NK-92 (cell line): ENCODE data around the gene NKTR.
"Not testable (repeated sequence)": the region's sequence is repeated elsewhere in the genome, so short reads cannot be mapped to it uniquely, and the experiment has no call there.

Source experiments
- DNase-seq: peaks from one replicate; lab custom pipeline; 2025; ENCODE audit not compliant: unreplicated experiment; lab: John Stamatoyannopoulos, UW

Gene NKTR

DNA sequence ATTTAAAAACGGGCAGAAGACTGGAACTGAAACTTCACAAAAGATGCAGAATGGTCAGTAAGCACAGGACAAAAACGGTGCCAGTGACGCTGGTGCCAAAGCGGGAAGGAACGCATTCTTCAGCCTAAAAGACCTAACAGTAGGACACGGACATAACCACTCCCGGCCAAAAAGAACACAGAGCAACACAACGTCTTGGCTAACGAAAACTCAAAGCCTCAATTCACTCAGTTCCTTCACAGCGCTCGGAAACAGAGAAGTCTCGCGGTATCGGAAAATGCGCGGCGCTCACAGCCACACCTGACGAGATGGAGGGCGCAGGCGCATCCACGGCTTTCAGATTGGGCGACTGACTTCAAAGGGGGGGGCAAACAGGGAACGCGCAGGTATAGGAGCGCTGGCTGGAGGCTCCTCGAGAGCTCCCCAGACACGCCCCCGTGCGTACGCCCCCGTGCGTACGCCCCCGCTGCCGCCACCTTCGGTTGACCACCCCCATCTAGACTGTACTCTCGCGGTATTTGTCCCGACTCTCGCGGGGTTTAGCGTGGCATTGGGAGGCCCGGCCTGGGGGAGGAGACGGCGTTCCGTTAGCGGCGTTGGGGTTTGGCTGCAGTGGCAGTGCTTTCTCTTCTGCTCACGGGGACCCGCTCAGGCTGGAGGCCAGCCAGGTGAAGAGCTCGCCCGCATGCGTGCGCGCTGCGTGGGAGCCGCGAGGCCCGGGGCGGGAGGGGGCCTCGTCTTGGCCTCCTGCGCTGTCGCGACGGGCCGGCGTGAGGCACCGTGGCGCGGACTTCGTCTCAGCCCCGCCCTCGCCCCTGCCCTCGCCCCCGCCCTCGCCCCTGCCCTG is at the start of gene NKTR:
NKTR (plus strand) TSS at position 576 of the 847 bp plus-strand sequence. CDS start 321 bp downstream, outside the sequence.
- peak; percentile 96 for DNase-seq

DNA sequence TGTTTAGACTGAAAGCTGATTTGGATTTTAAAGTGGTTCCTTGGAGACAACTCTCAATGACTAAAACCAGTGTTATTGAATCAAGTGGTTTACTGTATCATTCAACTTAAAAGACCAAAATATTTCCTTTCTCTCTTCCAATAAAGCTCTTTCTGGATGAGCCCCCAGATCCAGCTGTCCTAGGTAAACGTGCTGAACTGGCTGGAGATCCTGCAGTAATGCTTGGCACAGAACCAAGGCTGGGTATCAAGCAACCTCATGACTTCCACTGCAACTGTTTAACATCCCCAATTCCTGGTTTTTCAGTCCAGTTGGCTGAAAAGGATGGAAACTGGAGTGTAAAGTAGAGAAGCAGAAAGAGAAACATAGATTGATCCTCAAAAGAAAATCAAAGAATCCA is 47.7 kb upstream of the NKTR start:
- no peak for DNase-seq

- DNase-seq: no peak
Observed at GRCh38 chr3:42556089-42556632, 44.3 kb upstream of the NKTR start.

DNA sequence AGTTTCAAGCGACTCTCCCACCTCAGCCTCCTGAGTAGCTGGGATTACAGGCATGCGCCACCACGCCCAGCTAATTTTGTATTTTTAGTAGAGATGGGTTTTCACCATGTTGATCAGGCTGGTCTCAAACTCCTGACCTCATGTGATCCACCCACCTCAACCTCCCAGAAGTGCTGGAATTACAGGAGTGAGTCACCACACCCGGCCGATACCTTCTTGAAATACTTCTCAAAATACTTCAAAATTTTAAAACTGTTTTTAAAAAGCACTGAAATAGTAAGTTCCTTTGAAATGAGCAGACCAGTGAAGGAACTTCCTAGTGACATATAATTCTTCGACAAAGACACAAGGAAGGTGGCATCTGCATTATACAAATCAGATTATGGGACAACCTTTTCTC is 43.7 kb upstream of the NKTR start:
- not testable (repeated sequence) for DNase-seq

GRCh38 chr3:42557854-42558253 is 42.6 kb upstream of the NKTR start:
- DNase-seq: no peak

GRCh38 chr3:42562047-42562907 is 38.2 kb upstream of the NKTR start:
- no peak for DNase-seq

DNA sequence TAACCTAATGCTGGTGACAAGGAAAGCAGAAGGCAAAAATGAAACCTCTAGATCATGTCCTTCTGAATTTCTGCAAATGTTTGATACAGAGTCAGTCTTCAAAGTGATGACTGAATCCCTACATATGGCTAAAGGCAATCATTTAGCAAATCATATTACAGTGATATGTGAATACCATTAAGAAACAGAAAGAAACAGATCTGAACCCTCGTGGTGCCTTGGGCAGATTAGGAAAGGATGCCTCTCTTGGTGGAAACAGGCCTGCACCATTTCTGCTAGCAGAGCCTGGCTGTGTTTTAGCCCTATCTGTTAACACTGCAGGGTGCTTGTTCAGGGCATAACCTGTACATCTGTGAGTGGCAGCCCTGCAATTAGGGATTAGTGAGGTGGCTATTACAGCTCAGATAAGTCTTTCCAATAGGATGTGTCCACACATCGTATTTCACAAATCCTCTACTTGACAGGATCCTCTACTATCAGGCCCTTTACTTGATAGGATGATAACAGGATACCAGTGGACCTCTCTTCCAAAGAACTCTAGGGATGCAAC is 30.8 kb upstream of the NKTR start:
- no peak for DNase-seq

- DNase-seq: no peak
Observed at GRCh38 chr3:42572278-42572677, 28.2 kb upstream of the NKTR start.

DNA sequence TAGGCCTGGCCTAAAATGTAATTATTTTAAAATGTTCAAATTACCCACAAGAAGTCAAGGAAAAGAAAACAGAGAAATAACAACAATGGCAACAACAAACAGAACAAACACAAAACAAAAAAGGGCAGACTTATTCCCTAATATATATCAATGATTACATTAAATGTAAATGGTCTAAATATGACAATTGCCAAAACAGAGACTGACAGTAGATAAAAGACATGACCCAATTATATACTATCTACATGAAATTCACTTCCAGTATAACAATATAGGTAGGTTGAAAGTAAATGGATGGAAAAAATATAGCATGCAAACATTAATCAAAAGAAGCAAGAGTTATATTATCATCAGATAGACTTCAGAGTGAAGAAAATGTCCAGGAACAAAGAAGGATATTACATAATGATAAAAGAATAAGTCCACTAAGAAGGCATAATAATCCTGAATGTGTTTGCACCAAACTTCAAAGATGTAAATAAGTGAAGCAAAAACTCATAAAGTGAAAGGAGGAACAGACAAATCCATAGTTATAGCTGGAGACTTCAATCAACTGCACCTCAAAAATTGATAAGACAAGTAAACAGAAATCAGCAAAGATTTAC is 25.2 kb upstream of the NKTR start:
- DNase-seq: no peak

GRCh38 chr3:42578054-42578453 is 22.4 kb upstream of the NKTR start:
- DNase-seq: no peak

DNA sequence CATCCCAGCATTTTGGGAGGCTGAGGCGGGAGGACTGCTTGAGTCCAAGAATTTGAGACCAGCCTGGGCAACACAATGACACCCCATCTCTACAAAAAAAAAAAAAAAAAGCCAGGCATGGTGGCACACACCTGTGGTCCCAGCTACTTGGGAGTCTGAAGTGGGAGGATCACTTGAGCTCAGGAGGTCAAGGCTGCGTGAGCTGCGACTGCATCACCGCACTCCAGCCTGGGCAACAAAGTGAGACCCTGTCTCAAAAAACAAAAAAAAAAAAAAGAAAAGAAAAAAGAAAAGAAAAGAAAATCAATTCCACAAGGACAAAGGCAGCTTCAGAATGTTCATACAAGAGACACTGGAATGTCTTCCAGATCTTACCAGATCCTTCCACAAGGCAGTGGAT is 21.1 kb upstream of the NKTR start:
- not testable (repeated sequence) for DNase-seq

DNA sequence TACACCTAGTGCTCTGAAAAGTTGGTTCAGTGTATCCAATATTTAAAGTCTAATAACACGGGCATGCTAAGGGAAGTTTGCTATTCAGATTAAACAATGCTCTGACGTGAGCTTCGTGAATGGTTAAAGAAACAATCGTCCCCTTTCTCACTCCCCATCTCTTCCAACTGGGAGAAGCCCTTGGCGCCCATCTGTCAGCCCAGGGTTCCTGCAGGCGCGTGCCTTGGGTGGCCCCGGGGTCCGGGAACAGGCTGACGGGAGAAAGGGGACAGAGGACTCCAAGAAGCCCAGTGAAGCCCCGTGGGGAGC is 19.1 kb upstream of the NKTR start:
- no peak for DNase-seq

GRCh38 chr3:42581709-42582473 is 18.6 kb upstream of the NKTR start, which contains the start of gene SEC22C:
Gene SEC22C, minus strand, starts transcription at chr3:42581967. Its CDS starts 12,921 bp downstream, at chr3:42569046.
- DNase-seq: peak; percentile 64

- DNase-seq: no peak
Observed at GRCh38 chr3:42582474-42583070, 17.9 kb upstream of the NKTR start.

GRCh38 chr3:42588625-42589024 is 11.9 kb upstream of the NKTR start:
- DNase-seq: no peak

DNA sequence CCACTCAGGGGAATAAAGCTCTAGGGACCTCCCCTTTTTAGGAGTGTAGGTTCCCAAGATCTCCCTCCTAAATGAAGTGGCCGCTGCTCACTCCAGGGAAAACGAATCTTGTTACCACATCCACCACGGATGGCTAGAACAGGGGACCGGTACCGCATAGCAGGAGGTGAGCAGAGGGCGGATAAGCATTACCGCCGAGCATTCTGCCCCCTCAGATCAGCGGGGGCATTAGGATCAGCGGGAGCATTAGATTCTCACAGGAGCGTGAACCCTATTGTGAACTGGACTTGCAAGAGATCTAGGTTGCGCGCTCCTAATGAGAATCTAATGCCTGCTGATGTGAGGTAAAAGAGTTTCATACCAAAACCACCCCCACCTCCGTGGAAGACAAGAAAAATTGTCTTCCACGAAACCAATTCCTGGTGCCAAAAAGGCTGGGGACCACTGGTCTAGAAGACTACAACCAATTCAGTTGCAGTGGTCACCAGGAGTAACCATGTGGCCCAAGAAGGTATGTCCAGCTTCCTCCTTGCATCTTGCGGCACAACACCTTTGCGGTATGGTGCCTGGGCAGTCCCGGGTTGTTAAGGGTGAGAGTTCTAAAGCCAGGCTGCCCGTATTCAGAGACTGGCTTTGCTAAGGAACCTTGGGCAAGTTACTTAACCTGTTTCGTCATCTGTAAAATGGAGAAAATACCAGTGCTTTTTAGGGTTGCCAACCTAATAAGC is 10.9 kb upstream of the NKTR start:
- no peak for DNase-seq

- DNase-seq: no peak
Observed at GRCh38 chr3:42590989-42591756, 9.3 kb upstream of the NKTR start.

GRCh38 chr3:42591811-42592210 is 8.7 kb upstream of the NKTR start:
- DNase-seq: no peak

GRCh38 chr3:42593635-42594034 is 6.9 kb upstream of the NKTR start:
- DNase-seq: no peak
